Ovary (tissue), 3 donors: ENCODE results near the gene DUSP22.

Source experiments
- POLR2A ChIP-seq: fragments of 450-650 bp; IDR thresholded peaks from one replicate; pipeline ENCODE4 v1.6.1; 2017; ENCODE audit warnings: antibody characterized with exemption, mild to moderate bottlenecking, moderate library complexity
- TF ChIP-seq, protein P1 (sequence below), 3 donors: fragments of 450-650 bp in 2 of 3; fragments of 200-600 bp in 1 of 3; IDR thresholded peaks; one replicate each; pipeline versions ENCODE4 v1.5.1 to v1.8.0; 2016 to 2022; ENCODE audit warnings: antibody characterized with exemption in 3 of 3, mild to moderate bottlenecking in 1 of 3
- donor health status: DM: no; HTN: no; CAD: no.

DNA sequence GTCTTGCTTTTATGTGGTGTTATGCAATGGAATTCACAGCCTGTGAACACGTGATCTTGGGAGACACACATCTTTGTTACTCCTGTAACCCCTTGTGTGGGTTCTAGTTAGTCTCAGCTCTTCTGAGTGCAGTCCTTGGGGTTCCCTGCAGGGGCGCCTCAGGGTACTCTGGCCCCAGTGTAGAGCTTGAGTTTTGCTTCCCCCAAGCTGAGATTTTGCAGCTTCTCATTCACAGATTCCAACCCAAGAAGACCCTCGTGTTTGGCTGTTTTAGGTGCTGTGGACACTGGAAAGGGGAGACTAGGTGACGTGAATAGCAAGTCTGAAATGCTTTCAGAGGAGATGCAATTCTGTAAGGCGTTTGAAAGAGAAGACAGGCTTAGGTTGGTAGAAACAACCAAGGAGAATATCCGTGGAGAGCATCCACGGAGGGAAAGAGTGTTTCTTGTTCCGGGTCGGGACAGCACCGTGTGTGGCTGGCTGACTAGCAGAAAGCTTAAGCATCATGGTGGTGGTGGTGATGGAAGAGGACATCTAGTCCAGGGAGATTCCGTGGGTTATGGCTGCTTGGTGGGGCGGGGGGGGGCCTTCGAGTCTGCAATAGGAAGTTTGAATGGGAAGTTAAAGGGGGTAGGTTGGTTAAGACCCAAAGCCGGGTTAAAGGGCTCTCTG, 30.1 kb downstream of the DUSP22 start:
- TF ChIP-seq, protein P1, sequence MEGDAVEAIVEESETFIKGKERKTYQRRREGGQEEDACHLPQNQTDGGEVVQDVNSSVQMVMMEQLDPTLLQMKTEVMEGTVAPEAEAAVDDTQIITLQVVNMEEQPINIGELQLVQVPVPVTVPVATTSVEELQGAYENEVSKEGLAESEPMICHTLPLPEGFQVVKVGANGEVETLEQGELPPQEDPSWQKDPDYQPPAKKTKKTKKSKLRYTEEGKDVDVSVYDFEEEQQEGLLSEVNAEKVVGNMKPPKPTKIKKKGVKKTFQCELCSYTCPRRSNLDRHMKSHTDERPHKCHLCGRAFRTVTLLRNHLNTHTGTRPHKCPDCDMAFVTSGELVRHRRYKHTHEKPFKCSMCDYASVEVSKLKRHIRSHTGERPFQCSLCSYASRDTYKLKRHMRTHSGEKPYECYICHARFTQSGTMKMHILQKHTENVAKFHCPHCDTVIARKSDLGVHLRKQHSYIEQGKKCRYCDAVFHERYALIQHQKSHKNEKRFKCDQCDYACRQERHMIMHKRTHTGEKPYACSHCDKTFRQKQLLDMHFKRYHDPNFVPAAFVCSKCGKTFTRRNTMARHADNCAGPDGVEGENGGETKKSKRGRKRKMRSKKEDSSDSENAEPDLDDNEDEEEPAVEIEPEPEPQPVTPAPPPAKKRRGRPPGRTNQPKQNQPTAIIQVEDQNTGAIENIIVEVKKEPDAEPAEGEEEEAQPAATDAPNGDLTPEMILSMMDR (IDR thresholded peaks at IDR 0.05): no peak
- TF ChIP-seq POLR2A: no peak
